CD4-positive, alpha-beta T cell treated with Interleukin-4 for 1 hour (primary cell): ENCODE measurements around the gene CPA1.
"Not testable (repeated sequence)": the region's sequence is repeated elsewhere in the genome, so short reads cannot be mapped to it uniquely, and the experiment has no call there.

Experiments used
- DNase-seq, 2 donors: peaks; one replicate each; pipeline ENCODE4 v3.0.0-alpha.2; 2020 to 2022

CPA1 gene

GRCh38 chr7:130374507-130374906 is 5.8 kb upstream of the CPA1 start:
- no peak for DNase-seq

- DNase-seq = not testable (repeated sequence)
Measured at GRCh38 chr7:130376461-130376860, 3.8 kb upstream of the CPA1 start.

- no peak for DNase-seq
Measured at GRCh38 chr7:130377178-130377577, 3.1 kb upstream of the CPA1 start.

GRCh38 chr7:130379019-130379418 is 1.3 kb upstream of the CPA1 start:
- no peak for DNase-seq

- DNase-seq = no peak
Measured at GRCh38 chr7:130379532-130379920, 768 bp upstream of the CPA1 start.

- no peak for DNase-seq
Measured at GRCh38 chr7:130380861-130381455, 664 bp downstream of the CPA1 start.

- no peak for DNase-seq
Measured at GRCh38 chr7:130381468-130382312, 1.4 kb downstream of the CPA1 start.

GRCh38 chr7:130383187-130383980 is 3.1 kb downstream of the CPA1 start:
- no peak for DNase-seq

GRCh38 chr7:130384371-130384801 is 4.1 kb downstream of the CPA1 start:
- peak in 1 of 2 donors; percentile 18 for DNase-seq

GRCh38 chr7:130384841-130385599 is 4.7 kb downstream of the CPA1 start:
- no peak for DNase-seq

GRCh38 chr7:130385600-130386066 is 5.3 kb downstream of the CPA1 start:
- DNase-seq = no peak

GRCh38 chr7:130386876-130387275 is 6.6 kb downstream of the CPA1 start:
- no peak for DNase-seq

- no peak for DNase-seq
Measured at GRCh38 chr7:130387306-130387627, 7.0 kb downstream of the CPA1 start.

GRCh38 chr7:130387628-130388403 is 7.5 kb downstream of the CPA1 start:
- no peak for DNase-seq

- DNase-seq = no peak
Measured at GRCh38 chr7:130388671-130389070, 8.4 kb downstream of the CPA1 start.

- DNase-seq = no peak
Measured at GRCh38 chr7:130390486-130390885, 10.2 kb downstream of the CPA1 start.

- no peak for DNase-seq
Measured at GRCh38 chr7:130393101-130393561, 12.8 kb downstream of the CPA1 start.

- no peak for DNase-seq
Measured at GRCh38 chr7:130393841-130394411, 13.6 kb downstream of the CPA1 start.

GRCh38 chr7:130394421-130395195 is 14.3 kb downstream of the CPA1 start:
- peak; percentile 26 to 35 for DNase-seq

GRCh38 chr7:130395421-130395820 is 15.1 kb downstream of the CPA1 start:
- no peak for DNase-seq

GRCh38 chr7:130396109-130396508 is 15.8 kb downstream of the CPA1 start:
- DNase-seq = no peak
